ENCODE results near the gene TRAPPC11.

The TRAPPC11 gene

GRCh38 chr4:183760326-183760725 lies 101.2 kb downstream of the TRAPPC11 start:
- FAIRE-seq: no peak
